HG02970 (cell line): ENCODE measurements around the gene PDE9A.

Experiments
- ATAC-seq: cut with Tn5 transposase; IDR thresholded peaks from one replicate; pipeline ENCODE4 v1.9.1; 2021; ENCODE audit warnings: mild to moderate bottlenecking, moderate library complexity, moderate number of reproducible peaks; ENCODE audit not compliant: unreplicated experiment, low FRiP score

Gene PDE9A

GRCh38 chr21:42766739-42767560, 113.5 kb downstream of the PDE9A start:
- no peak for ATAC-seq

GRCh38 chr21:42767561-42767835, 114.1 kb downstream of the PDE9A start:
- no peak for ATAC-seq

GRCh38 chr21:42768324-42769121, 115.1 kb downstream of the PDE9A start:
- no peak for ATAC-seq

GRCh38 chr21:42769183-42769819, 115.9 kb downstream of the PDE9A start:
- ATAC-seq = no peak

GRCh38 chr21:42769820-42770716, 116.6 kb downstream of the PDE9A start:
- no peak for ATAC-seq

GRCh38 chr21:42770717-42771502, 117.5 kb downstream of the PDE9A start:
- no peak for ATAC-seq

- no peak for ATAC-seq
Observed at GRCh38 chr21:42771503-42771805, 118.0 kb downstream of the PDE9A start.

GRCh38 chr21:42775123-42775522, 121.7 kb downstream of the PDE9A start:
- ATAC-seq = no peak

- no peak for ATAC-seq
Observed at GRCh38 chr21:42775891-42776290, 122.5 kb downstream of the PDE9A start.

- ATAC-seq = no peak
Observed at GRCh38 chr21:42777064-42777756, 123.8 kb downstream of the PDE9A start.

- no peak for ATAC-seq
Observed at GRCh38 chr21:42777757-42778344, 124.4 kb downstream of the PDE9A start.

GRCh38 chr21:42779431-42779861, 126.0 kb downstream of the PDE9A start:
- ATAC-seq = no peak

- ATAC-seq = no peak
Observed at GRCh38 chr21:42780617-42781016, 127.2 kb downstream of the PDE9A start.

GRCh38 chr21:42781150-42781970, 127.9 kb downstream of the PDE9A start:
- no peak for ATAC-seq

GRCh38 chr21:42781971-42782722, 128.7 kb downstream of the PDE9A start:
- no peak for ATAC-seq

- no peak for ATAC-seq
Observed at GRCh38 chr21:42782723-42783242, 129.4 kb downstream of the PDE9A start.

GRCh38 chr21:42784276-42784675, 130.9 kb downstream of the PDE9A start:
- ATAC-seq = no peak
